Measurements from ENCODE around the gene CLDN16.

The CLDN16 gene

DNA sequence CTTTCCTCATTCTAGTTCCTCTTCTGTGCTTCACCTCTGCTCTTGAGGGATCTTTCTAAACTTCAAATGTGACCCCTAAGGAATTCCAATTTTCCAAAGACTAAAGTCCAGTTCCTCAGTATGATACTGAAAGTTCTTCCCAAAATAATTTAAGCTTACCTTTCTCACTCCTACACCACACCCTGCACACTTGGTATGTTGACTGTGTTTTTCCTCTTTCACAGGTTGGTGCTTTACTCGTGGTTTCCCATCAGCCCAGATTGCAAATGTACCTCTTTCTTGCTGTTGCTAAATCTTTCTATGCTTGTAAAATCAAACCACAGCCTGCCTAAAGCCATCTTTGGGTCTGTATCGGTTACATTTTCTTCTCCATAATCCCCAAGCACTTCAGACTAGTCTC is 30.5 kb upstream of the CLDN16 start:
- peak; percentile 26 for FAIRE-seq
- TF ChIP-seq PAX5 (IDR thresholded peaks at IDR 0.05; ENCODE audit: insufficient read depth, low read length, severe bottlenecking) = no peak
- no peak for DNase-seq (ENCODE audit: insufficient read length, low spot score)

DNA sequence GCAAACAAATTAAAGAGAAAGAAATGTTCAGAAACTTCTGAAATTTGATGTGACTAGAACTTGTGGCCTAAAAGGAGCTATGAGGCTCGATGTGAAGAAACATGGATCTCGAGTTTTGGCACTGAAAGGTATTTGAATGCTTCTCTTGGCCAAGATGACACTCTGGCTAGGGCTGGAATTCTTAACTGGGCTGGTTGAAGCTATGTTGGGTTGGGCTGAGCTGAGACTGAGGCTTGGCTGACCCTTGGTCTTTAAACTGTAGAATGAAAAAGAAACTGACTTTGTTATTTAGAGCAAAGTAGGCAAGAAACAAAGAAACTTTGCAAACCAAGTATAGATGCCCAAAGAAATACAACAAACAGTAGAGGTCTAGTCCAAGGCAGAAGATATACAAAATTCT is 28.1 kb upstream of the CLDN16 start:
- no peak for FAIRE-seq
- TF ChIP-seq POLR2AphosphoS5 (IDR thresholded peaks at IDR 0.05; ENCODE audit: low read depth, low read length) (no peak), TAF1 (IDR thresholded peaks at IDR 0.05; ENCODE audit: low read depth, low read length) (no peak), POLR2A (IDR thresholded peaks at IDR 0.05; ENCODE audit: low read depth, low read length) (no peak), PAX5 (IDR thresholded peaks at IDR 0.05; ENCODE audit: insufficient read depth, low read length, severe bottlenecking) (no peak), POU2F2 (IDR thresholded peaks at IDR 0.05; ENCODE audit: low read depth, low read length) (no peak), SPI1 (IDR thresholded peaks at IDR 0.05; ENCODE audit: low read depth, low read length) (no peak)

DNA sequence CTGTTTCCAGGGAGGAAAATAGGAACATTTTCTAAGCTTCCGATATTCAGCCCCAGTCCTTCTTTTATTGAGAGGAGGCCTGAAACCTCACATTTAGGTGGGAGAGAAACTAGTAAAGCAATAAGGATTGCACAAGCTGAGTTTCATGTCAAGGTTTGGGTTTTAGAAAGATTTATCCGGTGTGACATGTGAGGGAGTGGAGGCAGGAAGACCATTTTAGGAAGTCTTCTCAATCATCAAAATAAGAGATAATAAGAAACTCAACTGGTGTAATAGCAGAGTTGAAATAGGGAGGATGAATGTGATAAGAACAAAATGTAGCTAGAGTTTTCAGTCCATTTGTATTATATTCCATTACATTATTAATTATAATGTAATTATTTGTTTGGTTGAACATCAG is 27.7 kb upstream of the CLDN16 start:
- no peak for TF ChIP-seq POU2F2 (IDR thresholded peaks at IDR 0.05; ENCODE audit: low read depth, low read length)
- no peak for TF ChIP-seq POLR2A (IDR thresholded peaks at IDR 0.05; ENCODE audit: low read depth, low read length)
- TF ChIP-seq POLR2AphosphoS5 (IDR thresholded peaks at IDR 0.05; ENCODE audit: low read depth, low read length) = no peak
- TF ChIP-seq PAX5 (IDR thresholded peaks at IDR 0.05; ENCODE audit: insufficient read depth, low read length, severe bottlenecking) = no peak
- TF ChIP-seq SPI1 (IDR thresholded peaks at IDR 0.05; ENCODE audit: low read depth, low read length) = no peak
- no peak for TF ChIP-seq TAF1 (IDR thresholded peaks at IDR 0.05; ENCODE audit: low read depth, low read length)
- DNase-seq (ENCODE audit: insufficient read length, low spot score) = no peak
- no peak for FAIRE-seq

More for the DNA sequence above, 28.1 kb upstream of the CLDN16 start:
- no peak for DNase-seq (ENCODE audit: insufficient read length, low spot score)

DNA sequence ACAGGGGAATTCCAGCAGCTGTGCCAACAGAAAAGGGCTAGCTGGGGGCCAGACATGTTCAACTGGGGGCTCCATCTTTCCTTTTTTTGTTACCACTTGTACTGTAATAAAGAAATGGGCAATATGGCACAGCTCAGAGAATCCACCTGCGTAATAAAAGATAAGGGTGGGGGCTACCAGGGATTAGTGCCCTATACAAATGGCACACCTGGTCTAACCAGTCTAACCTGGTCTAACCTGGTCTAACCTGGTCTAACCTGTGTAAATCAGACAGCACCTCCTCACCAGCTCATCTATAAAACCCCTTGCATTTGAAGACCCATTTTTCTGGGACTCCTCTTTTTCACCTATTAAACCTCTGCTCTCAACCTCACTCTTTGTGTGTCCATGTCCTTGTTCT is 26.2 kb upstream of the CLDN16 start:
- FAIRE-seq = no peak
- DNase-seq (ENCODE audit: insufficient read length, low spot score) = no peak
- TF ChIP-seq TAF1 (IDR thresholded peaks at IDR 0.05; ENCODE audit: low read depth, low read length) (no peak), POU2F2 (IDR thresholded peaks at IDR 0.05; ENCODE audit: low read depth, low read length) (no peak), SPI1 (IDR thresholded peaks at IDR 0.05; ENCODE audit: low read depth, low read length) (no peak), POLR2AphosphoS5 (IDR thresholded peaks at IDR 0.05; ENCODE audit: low read depth, low read length) (no peak), POLR2A (IDR thresholded peaks at IDR 0.05; ENCODE audit: low read depth, low read length) (no peak), PAX5 (IDR thresholded peaks at IDR 0.05; ENCODE audit: insufficient read depth, low read length, severe bottlenecking) (no peak)

DNA sequence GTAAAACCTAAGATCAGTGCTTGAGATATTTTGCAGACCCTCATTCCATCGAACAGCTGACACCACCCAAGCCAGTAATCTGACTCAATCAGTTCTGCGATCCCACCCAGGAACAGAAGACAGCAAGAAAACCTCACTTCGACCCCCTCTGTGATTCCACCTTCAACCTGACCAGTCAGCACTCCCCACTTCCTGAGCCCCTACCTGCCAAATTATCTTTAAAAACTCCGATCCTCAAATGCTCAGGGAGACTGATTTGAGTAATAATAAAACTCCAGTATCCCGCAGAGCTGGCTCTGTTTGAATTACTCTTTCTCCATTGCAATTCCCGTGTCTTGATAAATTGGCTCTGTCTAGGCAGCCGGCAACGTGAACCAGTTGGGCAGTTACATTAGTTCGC is 25.7 kb upstream of the CLDN16 start:
- FAIRE-seq = no peak
- no peak for TF ChIP-seq POLR2AphosphoS5 (IDR thresholded peaks at IDR 0.05; ENCODE audit: low read depth, low read length)
- TF ChIP-seq SPI1 (IDR thresholded peaks at IDR 0.05; ENCODE audit: low read depth, low read length) = no peak
- no peak for TF ChIP-seq POU2F2 (IDR thresholded peaks at IDR 0.05; ENCODE audit: low read depth, low read length)
- TF ChIP-seq TAF1 (IDR thresholded peaks at IDR 0.05; ENCODE audit: low read depth, low read length) = no peak
- TF ChIP-seq POLR2A (IDR thresholded peaks at IDR 0.05; ENCODE audit: low read depth, low read length) = no peak
- TF ChIP-seq PAX5 (IDR thresholded peaks at IDR 0.05; ENCODE audit: insufficient read depth, low read length, severe bottlenecking) = no peak
- DNase-seq (ENCODE audit: insufficient read length, low spot score) = no peak

DNA sequence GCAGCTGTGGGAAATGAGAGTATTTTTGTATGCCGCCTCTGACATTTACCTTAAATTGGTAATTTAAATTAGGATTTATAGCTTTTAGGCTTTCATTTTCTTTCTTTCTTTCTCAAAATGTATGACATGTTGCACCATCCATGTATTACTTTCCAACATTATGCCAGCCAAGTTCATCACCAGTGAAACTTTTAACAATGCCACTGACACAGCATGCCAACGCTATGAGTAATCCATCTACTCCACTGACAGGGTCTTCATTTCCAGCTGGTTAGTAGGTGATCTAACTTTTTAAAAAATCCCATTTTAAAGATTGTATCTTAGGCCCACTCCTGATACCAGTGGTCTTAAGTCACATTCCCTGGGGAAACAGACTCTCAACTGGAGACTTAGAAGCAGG is 21.8 kb upstream of the CLDN16 start:
- TF ChIP-seq SPI1 (IDR thresholded peaks at IDR 0.05; ENCODE audit: low read depth, low read length) = no peak
- DNase-seq (ENCODE audit: insufficient read length, low spot score) (no peak), FAIRE-seq (no peak)

DNA sequence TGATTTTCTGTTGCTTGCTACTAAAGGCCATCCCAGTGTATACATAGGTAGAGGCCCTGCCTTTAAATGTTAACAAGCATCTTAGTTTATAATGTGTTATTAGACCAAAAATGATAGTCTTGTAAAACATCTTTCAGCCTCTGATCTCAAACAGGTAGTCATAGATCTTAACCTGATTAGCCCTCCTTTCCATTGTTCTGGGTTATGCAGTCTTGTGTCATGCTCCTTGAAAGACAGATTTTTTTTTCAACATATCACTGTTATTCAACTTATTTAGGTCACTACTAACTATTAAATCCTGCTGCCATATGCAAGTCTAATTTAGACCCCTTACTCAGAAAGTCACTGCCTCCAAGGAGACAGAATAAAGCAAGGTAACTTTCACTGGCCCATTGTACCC is 19.1 kb upstream of the CLDN16 start:
- TF ChIP-seq PAX5 (IDR thresholded peaks at IDR 0.05; ENCODE audit: insufficient read depth, low read length, severe bottlenecking) (no peak), SPI1 (IDR thresholded peaks at IDR 0.05; ENCODE audit: low read depth, low read length) (no peak), POLR2A (IDR thresholded peaks at IDR 0.05; ENCODE audit: low read depth, low read length) (no peak), POLR2AphosphoS5 (IDR thresholded peaks at IDR 0.05; ENCODE audit: low read depth, low read length) (no peak), POU2F2 (IDR thresholded peaks at IDR 0.05; ENCODE audit: low read depth, low read length) (no peak), TAF1 (IDR thresholded peaks at IDR 0.05; ENCODE audit: low read depth, low read length) (no peak)
- no peak for DNase-seq (ENCODE audit: insufficient read length, low spot score)
- FAIRE-seq = no peak

DNA sequence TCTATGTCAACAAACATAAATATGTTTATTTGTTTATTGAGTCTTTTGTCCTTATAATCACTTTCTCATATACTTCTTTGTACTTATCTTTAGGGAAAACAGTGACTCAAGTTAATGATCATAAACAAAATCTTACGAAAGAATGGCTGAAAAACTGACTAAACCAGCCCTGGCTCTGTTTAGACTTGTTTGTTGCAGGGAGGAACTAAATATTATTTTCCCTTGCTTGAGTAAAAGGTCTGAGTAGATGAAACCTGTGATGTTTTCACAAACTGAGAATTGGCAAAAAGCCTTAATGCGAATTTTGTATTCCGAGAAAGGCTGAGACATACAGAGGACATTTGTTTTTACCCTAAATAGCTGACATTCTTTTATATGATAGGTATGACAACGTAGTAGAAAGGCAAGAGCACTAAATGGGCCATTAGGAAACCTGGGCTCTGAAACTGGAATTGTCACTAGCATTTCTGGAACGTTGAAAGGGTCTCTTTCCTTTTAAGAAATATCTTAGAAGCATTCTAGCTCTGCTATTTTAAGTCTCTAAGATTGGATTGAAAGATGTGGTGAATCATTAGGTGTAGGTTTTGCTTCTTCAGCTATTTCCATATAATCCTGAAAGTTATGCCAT is 18.2 kb upstream of the CLDN16 start:
- FAIRE-seq (no peak), DNase-seq (ENCODE audit: insufficient read length, low spot score) (no peak)
- TF ChIP-seq POLR2A (IDR thresholded peaks at IDR 0.05; ENCODE audit: low read depth, low read length) = no peak
- no peak for TF ChIP-seq POU2F2 (IDR thresholded peaks at IDR 0.05; ENCODE audit: low read depth, low read length)

DNA sequence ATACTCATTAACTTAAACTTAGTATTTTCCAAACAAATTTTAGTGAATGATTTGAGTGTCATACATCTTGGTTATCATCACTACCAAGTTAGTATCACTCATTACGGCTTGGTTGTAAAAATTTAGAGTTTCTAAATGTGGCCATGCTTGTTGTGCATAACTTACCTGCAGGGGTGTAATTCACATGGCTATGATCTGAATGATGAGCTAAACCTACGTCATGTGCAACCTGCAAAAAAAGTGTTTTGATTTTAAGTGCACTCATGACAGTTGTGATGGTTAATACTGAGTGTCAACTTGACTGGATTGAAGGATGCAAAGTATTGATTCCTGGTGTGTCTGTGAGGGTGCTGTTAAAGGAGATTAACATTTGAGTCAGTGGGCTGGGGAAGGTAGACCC is 17.6 kb upstream of the CLDN16 start:
- FAIRE-seq = no peak
- DNase-seq (ENCODE audit: insufficient read length, low spot score) = no peak
- TF ChIP-seq PAX5 (IDR thresholded peaks at IDR 0.05; ENCODE audit: insufficient read depth, low read length, severe bottlenecking) (no peak), TAF1 (IDR thresholded peaks at IDR 0.05; ENCODE audit: low read depth, low read length) (no peak), SPI1 (IDR thresholded peaks at IDR 0.05; ENCODE audit: low read depth, low read length) (no peak), POU2F2 (IDR thresholded peaks at IDR 0.05; ENCODE audit: low read depth, low read length) (no peak), POLR2AphosphoS5 (IDR thresholded peaks at IDR 0.05; ENCODE audit: low read depth, low read length) (no peak), POLR2A (IDR thresholded peaks at IDR 0.05; ENCODE audit: low read depth, low read length) (no peak)

DNA sequence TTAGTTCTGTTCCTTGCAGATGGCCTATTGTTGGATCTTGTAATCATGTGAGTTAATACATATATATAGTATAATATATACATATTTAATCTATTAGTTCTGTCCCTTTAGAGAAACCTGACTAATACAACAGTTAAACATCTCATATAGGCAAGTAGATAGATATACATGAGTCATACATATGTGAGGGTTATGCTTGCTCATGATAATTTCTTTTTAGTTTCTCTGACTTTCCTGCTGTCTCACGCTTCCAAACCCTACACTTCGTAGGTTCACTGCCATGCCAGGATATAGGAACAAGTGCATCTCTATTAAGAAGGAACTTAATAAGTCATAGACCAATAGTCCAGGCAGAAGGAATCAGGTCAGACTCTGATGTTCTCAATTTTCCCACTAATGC is 16.8 kb upstream of the CLDN16 start:
- FAIRE-seq = no peak
- TF ChIP-seq SPI1 (IDR thresholded peaks at IDR 0.05; ENCODE audit: low read depth, low read length) = no peak
- no peak for TF ChIP-seq POLR2AphosphoS5 (IDR thresholded peaks at IDR 0.05; ENCODE audit: low read depth, low read length)
- TF ChIP-seq TAF1 (IDR thresholded peaks at IDR 0.05; ENCODE audit: low read depth, low read length) = no peak
- TF ChIP-seq POLR2A (IDR thresholded peaks at IDR 0.05; ENCODE audit: low read depth, low read length) = no peak
- TF ChIP-seq PAX5 (IDR thresholded peaks at IDR 0.05; ENCODE audit: insufficient read depth, low read length, severe bottlenecking) = no peak
- no peak for TF ChIP-seq POU2F2 (IDR thresholded peaks at IDR 0.05; ENCODE audit: low read depth, low read length)

More for the DNA sequence above, 16.8 kb upstream of the CLDN16 start:
- DNase-seq (ENCODE audit: insufficient read length, low spot score) = no peak

All from GM12891 (cell line).